Measurements from ENCODE around the gene TCF12. TPM values are rescaled to one million over a fixed set of nuclear protein-coding genes. Genes with fewer than 3 reads are reported as not detected.

The TCF12 gene
- total RNA-seq, 1 donor from 2014 or later = 112 TPM

GRCh38 chr15:56984681-56985481, 66.4 kb downstream of the TCF12 start:
- H4K20me1 ChIP-seq (ENCODE audit: insufficient read depth, low read length) = peaks cover 44% of the 10 kb centered on the region
- no peaks in the 10 kb centered on the region for H3K36me3 ChIP-seq (ENCODE audit: insufficient read depth, low read length)
- DNase-seq (ENCODE audit: low read depth) (peak; percentile 48), FAIRE-seq (peak; percentile 52)
- no peaks in the 10 kb centered on the region for H3K9me3 ChIP-seq (ENCODE audit: insufficient read depth, low read depth, low read length)
- Mint-ChIP-seq H3K27me3 (ENCODE audit: low read depth, unreplicated experiment) (no peaks in the 10 kb centered on the region), H3K4me3 (ENCODE audit: unreplicated experiment) (no peak overlapping the region), H3K9me3 (ENCODE audit: unreplicated experiment) (no peaks in the 10 kb centered on the region), H3K4me1 (ENCODE audit: low read depth, unreplicated experiment) (peaks cover 33% of the 10 kb centered on the region), H3K27ac (ENCODE audit: unreplicated experiment) (peak overlapping the region; percentile 8), H3K36me3 (ENCODE audit: low read depth, unreplicated experiment) (no peaks in the 10 kb centered on the region)
- H2AFZ ChIP-seq (ENCODE audit: low read depth, low read length) = no peak overlapping the region
- peaks cover 24% of the 10 kb centered on the region for H3K4me1 ChIP-seq (ENCODE audit: insufficient read depth, low read length)
- H3K4me3 ChIP-seq (ENCODE audit: insufficient read depth, low read depth, low read length) = no peak overlapping the region
- H3K27me3 ChIP-seq (ENCODE audit: insufficient read depth, low read length) = no peaks in the 10 kb centered on the region
- peak overlapping the region; percentile 33 for H3K27ac ChIP-seq (ENCODE audit: low read depth, low read length)
- peak overlapping the region; percentile 15 for H3K9ac ChIP-seq (ENCODE audit: low read length)
- H3K4me2 ChIP-seq (ENCODE audit: low read length) = peak overlapping the region; percentile 56
- peaks cover 100% of the 10 kb centered on the region for H3K79me2 ChIP-seq (ENCODE audit: insufficient read depth, low read length)
- no peak for TF ChIP-seq EZH2 (IDR thresholded peaks at IDR 0.05; ENCODE audit: insufficient read depth, low read length)

DNA sequence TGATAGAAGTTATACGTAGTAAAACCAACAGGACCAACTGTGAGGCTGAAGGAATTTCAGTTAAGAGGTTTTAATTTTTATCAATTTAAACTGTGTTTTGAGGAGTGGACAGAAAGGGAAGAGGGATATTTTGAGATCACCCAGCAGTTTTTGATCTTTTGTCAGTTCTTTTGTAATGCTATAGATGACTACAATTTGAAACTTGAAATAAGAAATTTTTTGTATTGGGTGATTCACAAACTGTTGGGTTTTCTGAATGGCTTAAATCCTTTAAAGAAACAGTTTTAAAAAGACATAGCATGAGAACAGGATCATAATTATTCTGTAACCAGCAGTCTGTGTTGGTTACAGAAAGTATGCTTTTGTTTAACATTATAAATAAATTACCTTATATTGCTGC, 67.4 kb downstream of the TCF12 start:
- FAIRE-seq = peak; percentile 65

DNA sequence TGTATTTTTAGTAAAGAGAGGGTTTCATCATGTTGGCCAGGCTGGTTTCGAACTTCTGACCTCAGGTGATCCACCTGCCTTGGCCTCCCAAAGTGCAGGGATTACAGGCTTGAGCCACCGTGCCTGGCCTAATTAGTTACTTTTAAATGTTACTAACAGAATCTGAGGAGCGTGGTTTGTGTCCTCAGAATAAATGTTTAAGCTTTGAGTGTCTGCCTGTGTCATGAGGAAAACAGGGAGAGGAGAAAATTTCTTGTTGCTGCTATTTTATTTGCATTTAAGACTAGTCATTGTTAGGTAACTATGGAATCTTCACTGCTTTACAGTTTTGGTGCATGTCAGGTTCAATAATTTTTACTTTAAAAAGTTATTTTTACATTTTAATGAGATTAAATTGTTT, 68.8 kb downstream of the TCF12 start:
- Histone ChIP-seq H3K79me2 (ENCODE audit: insufficient read depth, low read length) (peaks cover 100% of the 10 kb centered on the region), H3K4me3 (ENCODE audit: insufficient read depth, low read depth, low read length) (no peak overlapping the region), H3K36me3 (ENCODE audit: insufficient read depth, low read length) (no peaks in the 10 kb centered on the region), H3K27ac (ENCODE audit: low read depth, low read length) (no peak overlapping the region), H3K4me2 (ENCODE audit: low read length) (no peak overlapping the region), H3K9ac (ENCODE audit: low read length) (no peak overlapping the region), H2AFZ (ENCODE audit: low read depth, low read length) (no peak overlapping the region), H3K9me3 (ENCODE audit: insufficient read depth, low read depth, low read length) (no peaks in the 10 kb centered on the region), H3K27me3 (ENCODE audit: insufficient read depth, low read length) (no peaks in the 10 kb centered on the region), H3K4me1 (ENCODE audit: insufficient read depth, low read length) (peaks cover 24% of the 10 kb centered on the region), H4K20me1 (ENCODE audit: insufficient read depth, low read length) (peaks cover 51% of the 10 kb centered on the region)
- peaks cover 34% of the 10 kb centered on the region for H3K4me1 Mint-ChIP-seq (ENCODE audit: low read depth, unreplicated experiment)
- H3K27me3 Mint-ChIP-seq (ENCODE audit: low read depth, unreplicated experiment) = no peaks in the 10 kb centered on the region
- TF ChIP-seq EZH2 (IDR thresholded peaks at IDR 0.05; ENCODE audit: insufficient read depth, low read length) = no peak
- TF ChIP-seq, protein P1, sequence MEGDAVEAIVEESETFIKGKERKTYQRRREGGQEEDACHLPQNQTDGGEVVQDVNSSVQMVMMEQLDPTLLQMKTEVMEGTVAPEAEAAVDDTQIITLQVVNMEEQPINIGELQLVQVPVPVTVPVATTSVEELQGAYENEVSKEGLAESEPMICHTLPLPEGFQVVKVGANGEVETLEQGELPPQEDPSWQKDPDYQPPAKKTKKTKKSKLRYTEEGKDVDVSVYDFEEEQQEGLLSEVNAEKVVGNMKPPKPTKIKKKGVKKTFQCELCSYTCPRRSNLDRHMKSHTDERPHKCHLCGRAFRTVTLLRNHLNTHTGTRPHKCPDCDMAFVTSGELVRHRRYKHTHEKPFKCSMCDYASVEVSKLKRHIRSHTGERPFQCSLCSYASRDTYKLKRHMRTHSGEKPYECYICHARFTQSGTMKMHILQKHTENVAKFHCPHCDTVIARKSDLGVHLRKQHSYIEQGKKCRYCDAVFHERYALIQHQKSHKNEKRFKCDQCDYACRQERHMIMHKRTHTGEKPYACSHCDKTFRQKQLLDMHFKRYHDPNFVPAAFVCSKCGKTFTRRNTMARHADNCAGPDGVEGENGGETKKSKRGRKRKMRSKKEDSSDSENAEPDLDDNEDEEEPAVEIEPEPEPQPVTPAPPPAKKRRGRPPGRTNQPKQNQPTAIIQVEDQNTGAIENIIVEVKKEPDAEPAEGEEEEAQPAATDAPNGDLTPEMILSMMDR (IDR thresholded peaks at IDR 0.05; ENCODE audit: insufficient read depth, low read depth, low read length) = no peak
- no peak overlapping the region for H3K27ac Mint-ChIP-seq (ENCODE audit: unreplicated experiment)
- FAIRE-seq = no peak
- H3K9me3 Mint-ChIP-seq (ENCODE audit: unreplicated experiment) = no peaks in the 10 kb centered on the region
- H3K36me3 Mint-ChIP-seq (ENCODE audit: low read depth, unreplicated experiment) = no peaks in the 10 kb centered on the region
- no peak overlapping the region for H3K4me3 Mint-ChIP-seq (ENCODE audit: unreplicated experiment)
- no peak for DNase-seq (ENCODE audit: low read depth)

More for the DNA sequence above, 67.4 kb downstream of the TCF12 start:
- H3K79me2 ChIP-seq (ENCODE audit: insufficient read depth, low read length) = peaks cover 100% of the 10 kb centered on the region
- peak overlapping the region; percentile 15 for H3K9ac ChIP-seq (ENCODE audit: low read length)
- no peaks in the 10 kb centered on the region for H3K27me3 ChIP-seq (ENCODE audit: insufficient read depth, low read length)
- H3K4me3 ChIP-seq (ENCODE audit: insufficient read depth, low read depth, low read length) = no peak overlapping the region
- no peaks in the 10 kb centered on the region for H3K9me3 ChIP-seq (ENCODE audit: insufficient read depth, low read depth, low read length)
- no peaks in the 10 kb centered on the region for H3K36me3 ChIP-seq (ENCODE audit: insufficient read depth, low read length)
- Mint-ChIP-seq H3K4me3 (ENCODE audit: unreplicated experiment) (no peak overlapping the region), H3K36me3 (ENCODE audit: low read depth, unreplicated experiment) (no peaks in the 10 kb centered on the region), H3K27me3 (ENCODE audit: low read depth, unreplicated experiment) (no peaks in the 10 kb centered on the region), H3K4me1 (ENCODE audit: low read depth, unreplicated experiment) (peaks cover 34% of the 10 kb centered on the region), H3K9me3 (ENCODE audit: unreplicated experiment) (no peaks in the 10 kb centered on the region), H3K27ac (ENCODE audit: unreplicated experiment) (no peak overlapping the region)
- no peak for TF ChIP-seq EZH2 (IDR thresholded peaks at IDR 0.05; ENCODE audit: insufficient read depth, low read length)
- TF ChIP-seq, protein P1 (IDR thresholded peaks at IDR 0.05; ENCODE audit: insufficient read depth, low read depth, low read length) = no peak
- no peak overlapping the region for H2AFZ ChIP-seq (ENCODE audit: low read depth, low read length)
- H3K4me1 ChIP-seq (ENCODE audit: insufficient read depth, low read length) = peaks cover 24% of the 10 kb centered on the region
- DNase-seq (ENCODE audit: low read depth) = no peak
- peak overlapping the region; percentile 56 for H3K4me2 ChIP-seq (ENCODE audit: low read length)
- no peak overlapping the region for H3K27ac ChIP-seq (ENCODE audit: low read depth, low read length)
- peaks cover 46% of the 10 kb centered on the region for H4K20me1 ChIP-seq (ENCODE audit: insufficient read depth, low read length)
